HCT116 (cell line): ENCODE results near the gene TTR. TPM values are rescaled to one million over a fixed set of nuclear protein-coding genes. Genes with fewer than 3 reads are reported as not detected.

ENCODE experiments used
- ATAC-seq: fragments of 200-7000 bp; cut with Tn5 transposase; 2 replicates; pipeline ENCODE4 v1.9.1; 2020; ENCODE audit warnings: mild to moderate bottlenecking, moderate library complexity
- BruUV-seq: library from RNA; stranded (reverse); fragments of 400-500 nt; replicated peaks from 2 replicates; lab custom pipeline; 2021; lab: Mats Ljungman, UMichigan
- CTCF ChIA-PET: fragments of 300-600 bp; sonication (Branson Sonifier 250); formaldehyde crosslinking; loops from one replicate; lab custom pipeline; 2021; ENCODE audit warnings: antibody characterized with exemption; lab: Charles Lee
- POLR2A ChIA-PET: fragments of 300-600, 350-600 bp; sonication (Branson Sonifier 250); formaldehyde crosslinking; loops from one replicate; lab custom pipeline; 2021; ENCODE audit warnings: antibody characterized with exemption; lab: Charles Lee
- RAD21 ChIA-PET, 2 experiments: fragments of 300-600 bp; sonication (Branson Sonifier 250); formaldehyde crosslinking; loops; one replicate each; lab custom pipeline; 2023; ENCODE audit warnings: low total read pairs in 2 of 2; ENCODE audit not compliant: uncharacterized antibody in 2 of 2, unreplicated experiment in 2 of 2, low non-redundant PET in 1 of 2; lab: Charles Lee
- DNase-seq: peaks from one replicate; pipeline ENCODE4 v3.0.0-alpha.2; 2010; ENCODE audit warnings: low read depth, low spot score
- H2AFZ ChIP-seq: fragments of 200-600 bp; shearing (Covaris generic), sonication (generic); 2 replicates; pipeline ENCODE4 v1.6.1; 2017; ENCODE audit warnings: low read depth, mixed run types, mixed read lengths, antibody characterized with exemption, low read length; ENCODE audit not compliant: poor library complexity, severe bottlenecking
- H3K27ac ChIP-seq: 2 replicates; pipeline ENCODE4 v1.5.1; 2012; ENCODE audit warnings: low read depth, low read length
- H3K27me3 ChIP-seq: fragments of 200-600 bp; sonication (generic); 2 replicates; pipeline ENCODE4 v1.6.1; 2016; ENCODE audit warnings: mixed run types, low read length, mixed read lengths; ENCODE audit not compliant: insufficient read depth
- H3K36me3 ChIP-seq, 2 experiments: fragments of 200-500 bp in 1 of 2; fragments of 200-600 bp in 1 of 2; sonication (Bioruptor generic) in 1 of 2; sonication (generic) in 1 of 2; 2 replicates each; pipeline versions ENCODE4 v1.5.1 to v1.6.1; 2014 to 2016; ENCODE audit warnings: low read length in 2 of 2, inconsistent platforms in 1 of 2, mixed read lengths in 1 of 2, mixed run types in 1 of 2; ENCODE audit not compliant: insufficient read depth in 2 of 2, control insufficient read depth in 1 of 2
- H3K4me1 ChIP-seq, 2 experiments: fragments of 200-600 bp in 1 of 2; sonication (generic) in 1 of 2; 2 replicates each; pipeline versions ENCODE4 v1.5.1 to v1.6.1; 2012 to 2017; ENCODE audit warnings: low read length in 2 of 2, inconsistent platforms in 1 of 2, mild to moderate bottlenecking in 1 of 2, mixed read lengths in 1 of 2, mixed run types in 1 of 2, moderate library complexity in 1 of 2; ENCODE audit not compliant: insufficient read depth in 2 of 2, control insufficient read depth in 1 of 2
- H3K4me2 ChIP-seq: fragments of 200-600 bp; sonication (generic); 2 replicates; pipeline ENCODE4 v1.6.1; 2017; ENCODE audit warnings: mixed run types, low read length, mixed read lengths
- H3K4me3 ChIP-seq, 2 experiments: fragments of 200-600 bp in 1 of 2; sonication (generic) in 1 of 2; replicated peaks in 1 of 2; 2 replicates each; pipeline ENCODE4 v1.5.1; 2011 to 2016; ENCODE audit warnings: low read length in 2 of 2, control low read depth in 1 of 2, low read depth in 1 of 2, mild to moderate bottlenecking in 1 of 2, mixed read lengths in 1 of 2, mixed run types in 1 of 2
- H3K79me2 ChIP-seq: fragments of 200-600 bp; sonication (generic); 2 replicates; pipeline ENCODE4 v1.6.1; 2017; ENCODE audit warnings: mild to moderate bottlenecking, mixed run types, low read length, moderate library complexity, mixed read lengths; ENCODE audit not compliant: insufficient read depth
- H3K9ac ChIP-seq: fragments of 200-600 bp; sonication (generic); 2 replicates; pipeline ENCODE4 v1.6.1; 2016; ENCODE audit warnings: low read length, mixed read lengths
- H3K9me2 ChIP-seq: fragments of 200-600 bp; sonication (generic), shearing (Covaris generic); 2 replicates; pipeline ENCODE4 v1.6.1; 2017; ENCODE audit warnings: mixed run types, mild to moderate bottlenecking, moderate library complexity; ENCODE audit not compliant: insufficient read depth
- H3K9me3 ChIP-seq, 2 experiments: fragments of 200-500 bp in 1 of 2; fragments of 200-600 bp in 1 of 2; sonication (Bioruptor generic) in 1 of 2; sonication (generic) in 1 of 2; 2 replicates each; pipeline ENCODE4 v1.6.1; 2014 to 2017; ENCODE audit warnings: low read length in 2 of 2, mixed read lengths in 2 of 2, inconsistent platforms in 1 of 2, low read depth in 1 of 2, mild to moderate bottlenecking in 1 of 2, mixed run types in 1 of 2, moderate library complexity in 1 of 2; ENCODE audit not compliant: control insufficient read depth in 1 of 2, insufficient read depth in 1 of 2
- H4K20me1 ChIP-seq: fragments of 200-600 bp; sonication (generic), shearing (Covaris generic); 2 replicates; pipeline ENCODE4 v1.6.1; 2017; ENCODE audit warnings: mixed run types, mild to moderate bottlenecking, moderate library complexity; ENCODE audit not compliant: insufficient read depth
- EZH2 ChIP-seq: fragments of 200-600 bp; sonication (generic); IDR thresholded peaks from 2 replicates; pipeline ENCODE4 v1.6.1; 2017; ENCODE audit warnings: antibody characterized with exemption, mixed run types
- POLR2AphosphoS5 ChIP-seq: IDR thresholded peaks from 2 replicates; pipeline ENCODE4 v1.6.1; 2011; ENCODE audit warnings: mild to moderate bottlenecking, low read depth, low read length, moderate library complexity
- SIN3A ChIP-seq: IDR thresholded peaks from 2 replicates; pipeline ENCODE4 v1.6.1; 2012; ENCODE audit warnings: low read depth
- intact Hi-C: fragments of 100-400 bp; cut with micrococcal nuclease; formaldehyde crosslinking; loops from 2 replicates; pipeline ENCODE4 v1.10.0; 2022
- total RNA-seq: library from RNA; stranded (reverse); gene quantifications from one replicate; pipeline ENCODE4 v1.2.1, GENCODE V29; 2021; ENCODE audit not compliant: unreplicated experiment
- TF ChIP-seq, protein P1 (sequence below), 3 experiments: fragments of 200-600 bp in 1 of 3; sonication (generic) in 1 of 3; IDR thresholded peaks in 2 of 3; conservative IDR thresholded peaks in 1 of 3; 2 replicates each; pipeline ENCODE4 v1.5.1; 2012 to 2017; ENCODE audit warnings: low read depth in 2 of 3, low read length in 2 of 3, antibody characterized with exemption in 1 of 3, borderline replicate concordance in 1 of 3, control low read depth in 1 of 3, mild to moderate bottlenecking in 1 of 3, mixed read lengths in 1 of 3, mixed run types in 1 of 3, moderate library complexity in 1 of 3; ENCODE audit not compliant: insufficient read depth in 1 of 3
- TF ChIP-seq, protein P2 (sequence below): IDR thresholded peaks from 2 replicates; pipeline ENCODE4 v1.6.1; 2012; ENCODE audit warnings: low read depth

TTR gene
- total RNA-seq, 1 experiment from 2014 or later = 1.2 TPM

DNA sequence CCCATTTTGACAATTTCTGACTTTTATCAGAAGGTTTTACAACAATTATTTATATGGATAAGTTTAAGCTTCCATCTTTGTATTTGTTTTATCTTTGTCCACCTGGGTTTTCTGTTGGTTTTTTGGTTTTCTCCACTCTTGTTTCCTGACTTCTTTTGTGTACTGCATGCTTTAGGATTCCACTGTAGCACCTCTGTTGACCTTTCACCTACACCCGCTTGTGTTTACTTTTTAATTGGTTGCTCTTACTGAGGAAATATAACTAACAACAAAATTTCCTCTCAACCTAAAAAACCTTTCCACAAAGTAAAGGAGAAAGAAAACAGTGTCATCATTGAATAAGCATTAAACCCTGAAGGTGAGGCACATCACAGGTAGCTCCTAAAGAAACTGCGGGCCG, 39.8 kb upstream of the TTR start:
- Histone ChIP-seq H3K9ac (no peak overlapping the region), H3K79me2 (no peaks in the 10 kb centered on the region), H3K4me3 (no peak overlapping the region), H3K9me2 (no peaks in the 10 kb centered on the region), H3K27me3 (no peaks in the 10 kb centered on the region), H3K27ac (no peak overlapping the region), H2AFZ (no peak overlapping the region), H3K4me2 (no peak overlapping the region), H3K9me3 (no peaks in the 10 kb centered on the region), H4K20me1 (no peaks in the 10 kb centered on the region), H3K36me3 (peaks cover 0 to 3% of the 10 kb centered on the region in 2 experiments; a peak in 1 of 4 replicates), H3K4me1 (no peaks in the 10 kb centered on the region; a peak in 1 of 4 replicates)
- ChIA-PET RAD21 (interaction anchor here in 1 of 2 experiments (0.7 kb wide), 1 partner anchor 310 kb away, joined by 4 read pairs; no protein-coding TSS in a partner anchor), POLR2A (no interaction called here), CTCF (no interaction called here)
- BruUV-seq = no TSS peak
- intact Hi-C loops = loop anchor here (1.0 to 10.0 kb wide), 2 partner anchors 267 to 523 kb away; no protein-coding TSS in a partner anchor
- ATAC-seq (no peak), DNase-seq (no peak)
- TF ChIP-seq, protein P1, sequence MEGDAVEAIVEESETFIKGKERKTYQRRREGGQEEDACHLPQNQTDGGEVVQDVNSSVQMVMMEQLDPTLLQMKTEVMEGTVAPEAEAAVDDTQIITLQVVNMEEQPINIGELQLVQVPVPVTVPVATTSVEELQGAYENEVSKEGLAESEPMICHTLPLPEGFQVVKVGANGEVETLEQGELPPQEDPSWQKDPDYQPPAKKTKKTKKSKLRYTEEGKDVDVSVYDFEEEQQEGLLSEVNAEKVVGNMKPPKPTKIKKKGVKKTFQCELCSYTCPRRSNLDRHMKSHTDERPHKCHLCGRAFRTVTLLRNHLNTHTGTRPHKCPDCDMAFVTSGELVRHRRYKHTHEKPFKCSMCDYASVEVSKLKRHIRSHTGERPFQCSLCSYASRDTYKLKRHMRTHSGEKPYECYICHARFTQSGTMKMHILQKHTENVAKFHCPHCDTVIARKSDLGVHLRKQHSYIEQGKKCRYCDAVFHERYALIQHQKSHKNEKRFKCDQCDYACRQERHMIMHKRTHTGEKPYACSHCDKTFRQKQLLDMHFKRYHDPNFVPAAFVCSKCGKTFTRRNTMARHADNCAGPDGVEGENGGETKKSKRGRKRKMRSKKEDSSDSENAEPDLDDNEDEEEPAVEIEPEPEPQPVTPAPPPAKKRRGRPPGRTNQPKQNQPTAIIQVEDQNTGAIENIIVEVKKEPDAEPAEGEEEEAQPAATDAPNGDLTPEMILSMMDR (IDR thresholded peaks at IDR 0.05 in 2 of 3, conservative IDR thresholded peaks at IDR 0.05 in 1 of 3; ENCODE audit: borderline replicate concordance in 1 of 3, insufficient read depth in 1 of 3, low read depth in 2 of 3, low read length in 2 of 3) = no peak
- TF ChIP-seq EZH2 (no peak), SIN3A (no peak)

DNA sequence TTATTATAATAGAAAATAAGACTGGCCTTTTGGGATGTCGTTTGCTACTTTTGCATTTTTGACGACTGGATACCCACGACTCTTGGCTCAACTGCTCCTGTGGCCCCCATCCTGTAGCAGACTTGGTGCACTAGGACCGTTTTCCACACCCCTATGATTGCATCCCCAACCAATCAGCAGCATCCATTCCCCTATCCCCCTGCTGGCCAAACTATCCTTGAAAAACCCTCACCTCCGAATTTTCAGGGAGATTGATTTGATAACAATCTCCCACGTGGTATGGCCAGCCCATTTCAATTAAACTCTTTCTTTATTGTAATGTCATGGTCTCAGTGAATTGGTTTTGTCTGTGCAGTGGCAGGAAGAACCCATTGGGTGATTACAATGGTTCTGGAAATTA, 37.9 kb upstream of the TTR start:
- H3K9ac ChIP-seq = no peak overlapping the region
- BruUV-seq = no TSS peak
- H3K9me3 ChIP-seq = no peaks in the 10 kb centered on the region
- no peaks in the 10 kb centered on the region for H3K36me3 ChIP-seq
- ATAC-seq (peak; percentile 56; the same call in 1 of the 2 replicates), DNase-seq (peak; percentile 13)
- intact Hi-C loops = loop anchor here (10.0 kb wide), 1 partner anchor 521 kb away; no protein-coding TSS in a partner anchor
- no peaks in the 10 kb centered on the region for H3K79me2 ChIP-seq
- no peak overlapping the region for H3K4me3 ChIP-seq
- H3K4me2 ChIP-seq = no peak overlapping the region
- CTCF ChIA-PET = interaction anchor here (1.1 kb wide), 1 partner anchor 582 kb away, joined by 3 read pairs; no protein-coding TSS in a partner anchor
- H3K9me2 ChIP-seq = no peaks in the 10 kb centered on the region
- RAD21 ChIA-PET = no interaction called here
- TF ChIP-seq, protein P1 (IDR thresholded peaks at IDR 0.05 in 2 of 3, conservative IDR thresholded peaks at IDR 0.05 in 1 of 3; ENCODE audit: borderline replicate concordance in 1 of 3, insufficient read depth in 1 of 3, low read depth in 2 of 3, low read length in 2 of 3) = peak in 2 of 3 experiments; percentile 33 to 39; a peak in 3 of 6 replicates
- TF ChIP-seq SIN3A (no peak), POLR2AphosphoS5 (no peak)
- TF ChIP-seq, protein P2, sequence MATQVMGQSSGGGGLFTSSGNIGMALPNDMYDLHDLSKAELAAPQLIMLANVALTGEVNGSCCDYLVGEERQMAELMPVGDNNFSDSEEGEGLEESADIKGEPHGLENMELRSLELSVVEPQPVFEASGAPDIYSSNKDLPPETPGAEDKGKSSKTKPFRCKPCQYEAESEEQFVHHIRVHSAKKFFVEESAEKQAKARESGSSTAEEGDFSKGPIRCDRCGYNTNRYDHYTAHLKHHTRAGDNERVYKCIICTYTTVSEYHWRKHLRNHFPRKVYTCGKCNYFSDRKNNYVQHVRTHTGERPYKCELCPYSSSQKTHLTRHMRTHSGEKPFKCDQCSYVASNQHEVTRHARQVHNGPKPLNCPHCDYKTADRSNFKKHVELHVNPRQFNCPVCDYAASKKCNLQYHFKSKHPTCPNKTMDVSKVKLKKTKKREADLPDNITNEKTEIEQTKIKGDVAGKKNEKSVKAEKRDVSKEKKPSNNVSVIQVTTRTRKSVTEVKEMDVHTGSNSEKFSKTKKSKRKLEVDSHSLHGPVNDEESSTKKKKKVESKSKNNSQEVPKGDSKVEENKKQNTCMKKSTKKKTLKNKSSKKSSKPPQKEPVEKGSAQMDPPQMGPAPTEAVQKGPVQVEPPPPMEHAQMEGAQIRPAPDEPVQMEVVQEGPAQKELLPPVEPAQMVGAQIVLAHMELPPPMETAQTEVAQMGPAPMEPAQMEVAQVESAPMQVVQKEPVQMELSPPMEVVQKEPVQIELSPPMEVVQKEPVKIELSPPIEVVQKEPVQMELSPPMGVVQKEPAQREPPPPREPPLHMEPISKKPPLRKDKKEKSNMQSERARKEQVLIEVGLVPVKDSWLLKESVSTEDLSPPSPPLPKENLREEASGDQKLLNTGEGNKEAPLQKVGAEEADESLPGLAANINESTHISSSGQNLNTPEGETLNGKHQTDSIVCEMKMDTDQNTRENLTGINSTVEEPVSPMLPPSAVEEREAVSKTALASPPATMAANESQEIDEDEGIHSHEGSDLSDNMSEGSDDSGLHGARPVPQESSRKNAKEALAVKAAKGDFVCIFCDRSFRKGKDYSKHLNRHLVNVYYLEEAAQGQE = no peak
- TF ChIP-seq, all 23 proteins: peak for 1
- Histone ChIP-seq H2AFZ (no peak overlapping the region), H3K4me1 (no peaks in the 10 kb centered on the region; a peak in 1 of 4 replicates), H3K27ac (no peak overlapping the region), H4K20me1 (no peaks in the 10 kb centered on the region), H3K27me3 (no peaks in the 10 kb centered on the region)
- POLR2A ChIA-PET = no interaction called here
